ENCODE data around the gene TELO2. TPM values are rescaled to one million over a fixed set of nuclear protein-coding genes. Genes with fewer than 3 reads are reported as not detected.

Gene TELO2
- total RNA-seq, 4 donors from 2014 or later, result 37.1 to 84.6 (median 45.3) TPM

DNA sequence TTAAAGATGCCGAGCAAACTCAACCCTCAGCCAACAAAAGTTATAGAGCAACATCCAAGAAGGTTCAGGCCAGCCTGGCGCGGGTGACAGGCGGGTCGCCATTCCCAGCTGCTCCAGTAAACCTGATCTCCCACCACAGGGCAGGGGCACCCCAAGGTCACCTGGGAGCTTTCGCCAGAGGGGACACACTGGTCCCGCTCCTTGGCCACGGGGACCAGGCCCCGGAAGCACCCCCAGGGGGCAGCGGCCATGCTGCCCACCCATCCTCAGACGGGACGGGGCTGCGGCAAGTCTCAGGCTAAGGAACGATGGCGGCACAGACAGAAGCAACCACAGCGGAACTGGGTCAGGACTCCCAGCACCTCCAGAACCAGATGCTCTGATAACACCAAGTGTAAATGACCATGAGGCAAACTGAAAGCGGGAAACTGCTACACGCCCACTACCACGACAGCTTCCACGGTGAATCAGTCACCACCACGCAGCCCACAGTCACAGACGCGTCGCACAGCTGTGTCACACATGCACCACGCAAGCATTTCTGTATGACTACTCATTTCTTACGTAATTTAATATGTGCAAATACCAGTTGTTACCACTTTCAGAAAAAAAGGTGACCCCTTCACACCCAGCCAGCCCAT is 34.7 kb upstream of the TELO2 start:
- Histone ChIP-seq H3K4me3 (no peak overlapping the region), H3K4me1 (no peaks in the 10 kb centered on the region), H3K36me3 (peaks cover 0 to 92% (median 22%) of the 10 kb centered on the region in 3 donors), H3K9me3 (no peaks in the 10 kb centered on the region), H3K27ac (no peak overlapping the region), H3K27me3 (no peaks in the 10 kb centered on the region)
- no peak for DNase-seq (ENCODE audit: low spot score in 2 of 2)
- 92% methylated on average over 26 of the region's 26 CpGs for WGBS, 2 donors
- no peak for TF ChIP-seq EP300 (IDR thresholded peaks at IDR 0.05)

GRCh38 chr16:1458977-1459341 is 34.2 kb upstream of the TELO2 start:
- TF ChIP-seq POLR2A (IDR thresholded peaks at IDR 0.05) (no peak), EP300 (IDR thresholded peaks at IDR 0.05) (no peak)
- TF ChIP-seq, protein P1, sequence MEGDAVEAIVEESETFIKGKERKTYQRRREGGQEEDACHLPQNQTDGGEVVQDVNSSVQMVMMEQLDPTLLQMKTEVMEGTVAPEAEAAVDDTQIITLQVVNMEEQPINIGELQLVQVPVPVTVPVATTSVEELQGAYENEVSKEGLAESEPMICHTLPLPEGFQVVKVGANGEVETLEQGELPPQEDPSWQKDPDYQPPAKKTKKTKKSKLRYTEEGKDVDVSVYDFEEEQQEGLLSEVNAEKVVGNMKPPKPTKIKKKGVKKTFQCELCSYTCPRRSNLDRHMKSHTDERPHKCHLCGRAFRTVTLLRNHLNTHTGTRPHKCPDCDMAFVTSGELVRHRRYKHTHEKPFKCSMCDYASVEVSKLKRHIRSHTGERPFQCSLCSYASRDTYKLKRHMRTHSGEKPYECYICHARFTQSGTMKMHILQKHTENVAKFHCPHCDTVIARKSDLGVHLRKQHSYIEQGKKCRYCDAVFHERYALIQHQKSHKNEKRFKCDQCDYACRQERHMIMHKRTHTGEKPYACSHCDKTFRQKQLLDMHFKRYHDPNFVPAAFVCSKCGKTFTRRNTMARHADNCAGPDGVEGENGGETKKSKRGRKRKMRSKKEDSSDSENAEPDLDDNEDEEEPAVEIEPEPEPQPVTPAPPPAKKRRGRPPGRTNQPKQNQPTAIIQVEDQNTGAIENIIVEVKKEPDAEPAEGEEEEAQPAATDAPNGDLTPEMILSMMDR (IDR thresholded peaks at IDR 0.05), result no peak
- DNase-seq (ENCODE audit: low spot score in 2 of 2), result no peak
- H3K27me3 ChIP-seq, result no peaks in the 10 kb centered on the region
- H3K4me3 ChIP-seq, result no peak overlapping the region
- no peaks in the 10 kb centered on the region for H3K4me1 ChIP-seq
- no peak overlapping the region for H3K27ac ChIP-seq
- H3K36me3 ChIP-seq, result peaks cover 0 to 92% (median 17%) of the 10 kb centered on the region in 3 donors
- WGBS, 2 donors, result 76 to 92% methylated on average over 2 to 14 of the region's 14 CpGs
- no peaks in the 10 kb centered on the region for H3K9me3 ChIP-seq

DNA sequence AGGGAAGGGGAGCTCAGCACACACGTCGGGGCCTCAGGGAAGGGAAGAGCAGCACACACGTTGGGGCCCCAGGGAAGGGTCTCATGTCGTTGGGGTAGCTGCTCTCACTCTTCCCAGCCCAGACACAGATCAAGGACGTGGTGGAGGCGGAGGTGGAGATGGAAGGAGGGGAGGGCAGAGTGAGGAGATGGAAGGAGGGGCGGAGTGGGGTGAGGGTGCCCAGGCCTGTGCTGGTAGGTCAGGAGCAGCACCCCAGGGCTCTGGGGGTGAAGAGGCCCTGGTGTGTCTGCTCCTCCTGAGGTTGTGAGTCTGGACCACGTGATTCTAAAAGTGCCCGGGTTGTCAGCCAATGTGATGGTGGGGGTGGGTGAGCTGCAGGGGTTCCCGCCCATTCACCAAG is 33.2 kb upstream of the TELO2 start:
- TF ChIP-seq, protein P1 (IDR thresholded peaks at IDR 0.05), result no peak
- Histone ChIP-seq H3K4me1 (no peaks in the 10 kb centered on the region), H3K36me3 (peaks cover 0 to 92% (median 11%) of the 10 kb centered on the region in 3 donors)

GRCh38 chr16:1460602-1461138 is 32.5 kb upstream of the TELO2 start:
- DNase-seq (ENCODE audit: low spot score in 2 of 2), result no peak
- Histone ChIP-seq H3K9me3 (no peaks in the 10 kb centered on the region), H3K36me3 (peaks cover 0 to 90% (median 5%) of the 10 kb centered on the region in 3 donors), H3K4me1 (no peaks in the 10 kb centered on the region), H3K27me3 (no peaks in the 10 kb centered on the region), H3K4me3 (no peak overlapping the region), H3K27ac (no peak overlapping the region)
- 90 to 91% methylated on average over 13 to 19 of the region's 30 CpGs for WGBS, 2 donors
- TF ChIP-seq EP300 (IDR thresholded peaks at IDR 0.05) (no peak), POLR2A (IDR thresholded peaks at IDR 0.05) (no peak)
- TF ChIP-seq, protein P1 (IDR thresholded peaks at IDR 0.05), result no peak

More for the DNA sequence above, 33.2 kb upstream of the TELO2 start:
- WGBS, 2 donors, result 76 to 79% methylated on average over 10 of the region's 10 CpGs
- Histone ChIP-seq H3K9me3 (no peaks in the 10 kb centered on the region), H3K27ac (no peak overlapping the region), H3K4me3 (no peak overlapping the region), H3K27me3 (no peaks in the 10 kb centered on the region)
- DNase-seq (ENCODE audit: low spot score in 2 of 2), result no peak

DNA sequence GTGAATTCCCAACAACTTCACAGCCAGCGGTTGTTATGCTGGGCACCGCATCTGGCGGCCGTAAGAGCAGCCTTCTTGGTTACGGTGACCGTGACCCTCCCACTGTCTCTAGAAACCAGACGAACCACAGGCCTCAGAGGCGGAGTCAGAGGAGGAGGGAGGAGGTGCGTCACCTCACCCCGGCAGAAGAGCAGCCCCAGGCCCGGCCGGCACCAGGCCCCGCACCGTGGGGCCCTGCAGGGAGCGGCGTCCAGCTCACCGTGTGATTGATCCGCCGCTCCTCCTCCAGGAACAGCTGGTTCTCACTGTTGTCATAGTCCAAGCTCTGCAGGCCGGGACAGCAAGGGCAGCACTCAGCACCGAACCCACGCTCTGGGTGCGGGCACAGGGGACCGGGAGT is 32.0 kb upstream of the TELO2 start:
- TF ChIP-seq, protein P1 (IDR thresholded peaks at IDR 0.05), result no peak
- TF ChIP-seq POLR2A (IDR thresholded peaks at IDR 0.05) (no peak), EP300 (IDR thresholded peaks at IDR 0.05) (no peak)
- H3K4me3 ChIP-seq, result no peak overlapping the region
- H3K27ac ChIP-seq, result no peak overlapping the region
- DNase-seq (ENCODE audit: low spot score in 2 of 2), result no peak
- H3K27me3 ChIP-seq, result no peaks in the 10 kb centered on the region
- no peaks in the 10 kb centered on the region for H3K4me1 ChIP-seq
- H3K36me3 ChIP-seq, result peaks cover 0 to 90% (median 0%) of the 10 kb centered on the region in 3 donors
- 81 to 86% methylated on average over 17 to 22 of the region's 24 CpGs for WGBS, 2 donors
- H3K9me3 ChIP-seq, result no peaks in the 10 kb centered on the region
